Mucosa of descending colon (tissue), 3 donors: Measurements from ENCODE around the gene JMJD7. TPM values are rescaled to one million over a fixed set of nuclear protein-coding genes. Genes with fewer than 3 reads are reported as not detected.
A peak's percentile ranks its signal among the peaks of the same experiment; 100 is the strongest.

Source experiments
- ATAC-seq: fragments of 200-7000 bp; cut with Tn5 transposase; one replicate; pipeline ENCODE4 v1.9.1; 2020; ENCODE audit warnings: mild to moderate bottlenecking, moderate library complexity
- DNase-seq, 3 donors: peaks; one replicate each; pipeline ENCODE4 v3.0.0-alpha.2; 2020
- H3K36me3 ChIP-seq: fragments of 200-600 bp; one replicate; pipeline ENCODE4 v1.8.0; 2021; ENCODE audit warnings: low read depth, mild to moderate bottlenecking
- H3K4me1 ChIP-seq: fragments of 200-600 bp; one replicate; pipeline ENCODE4 v1.8.0; 2021; ENCODE audit warnings: low read depth, mild to moderate bottlenecking
- H3K4me3 ChIP-seq: fragments of 200-600 bp; one replicate; pipeline ENCODE4 v1.8.0; 2021; ENCODE audit warnings: mild to moderate bottlenecking
- H3K9me3 ChIP-seq: fragments of 200-600 bp; one replicate; pipeline ENCODE4 v1.8.0; 2021; ENCODE audit warnings: mild to moderate bottlenecking
- CTCF ChIP-seq: fragments of 200-600 bp; IDR thresholded peaks from one replicate; pipeline ENCODE4 v1.8.0; 2022; ENCODE audit warnings: antibody characterized with exemption, mild to moderate bottlenecking
- intact Hi-C, 2 donors: fragments of 100-400 bp; cut with DNase I in 1 of 2; cut with micrococcal nuclease in 1 of 2; formaldehyde crosslinking; loops; one replicate each; pipeline versions ENCODE4 v1.11.0 to v1.11.1; 2022; cut with DNase I, micrococcal nuclease
- total RNA-seq, 3 donors: library from RNA; stranded (reverse); fragmentation: NEBNext Ultra II Directional in 2 of 3; extraction: Animal tissue kit (Norgen Biotek cat#: 25700) in 2 of 3; gene quantifications; one replicate each; pipeline versions ENCODE4 v1.2.1 to v1.2.4, GENCODE V29; 2021 to 2023
- donor health status: DM: no; HTN: no; CAD: no; lungs with moderate emphysema.
- donor health status: DM: no; HTN: no; CAD: no.
- donor health status: DM: no; HTN: yes; CAD: no.

JMJD7 gene
- total RNA-seq, 3 donors from 2014 or later: 9.8 to 15.2 (median 10.8) TPM

GRCh38 chr15:41782371-41783282 lies 45.3 kb upstream of the JMJD7 start:
- H3K36me3 ChIP-seq: no peaks in the 10 kb centered on the region
- peaks cover 5% of the 10 kb centered on the region for H3K4me1 ChIP-seq
- DNase-seq: no peak
- ATAC-seq: no peak
- no peak for TF ChIP-seq CTCF
- H3K4me3 ChIP-seq: no peak overlapping the region
- intact Hi-C loops: no loop called here
- no peaks in the 10 kb centered on the region for H3K9me3 ChIP-seq

GRCh38 chr15:41783296-41783695 lies 44.6 kb upstream of the JMJD7 start:
- intact Hi-C loops: no loop called here
- H3K4me1 ChIP-seq: peaks cover 5% of the 10 kb centered on the region
- TF ChIP-seq CTCF: no peak
- H3K9me3 ChIP-seq: no peaks in the 10 kb centered on the region
- H3K36me3 ChIP-seq: no peaks in the 10 kb centered on the region
- DNase-seq (no peak), ATAC-seq (no peak)
- H3K4me3 ChIP-seq: no peak overlapping the region

GRCh38 chr15:41788262-41788661 lies 39.6 kb upstream of the JMJD7 start:
- no peak for DNase-seq
- H3K4me3 ChIP-seq: no peak overlapping the region
- no peaks in the 10 kb centered on the region for H3K36me3 ChIP-seq
- no peak for ATAC-seq
- peaks cover 5% of the 10 kb centered on the region for H3K4me1 ChIP-seq
- no peaks in the 10 kb centered on the region for H3K9me3 ChIP-seq
- no peak for TF ChIP-seq CTCF
- intact Hi-C loops: no loop called here

- Histone ChIP-seq H3K4me1 (peaks cover 5% of the 10 kb centered on the region), H3K36me3 (no peaks in the 10 kb centered on the region), H3K4me3 (no peak overlapping the region), H3K9me3 (no peaks in the 10 kb centered on the region)
- DNase-seq (no peak), ATAC-seq (peak; percentile 58)
- no peak for TF ChIP-seq CTCF
- intact Hi-C loops: no loop called here
Measured at GRCh38 chr15:41789236-41789635, 38.7 kb upstream of the JMJD7 start.

GRCh38 chr15:41789662-41790061 lies 38.2 kb upstream of the JMJD7 start:
- no peak for DNase-seq
- Histone ChIP-seq H3K36me3 (no peaks in the 10 kb centered on the region), H3K4me1 (peaks cover 5% of the 10 kb centered on the region), H3K4me3 (no peak overlapping the region), H3K9me3 (no peaks in the 10 kb centered on the region)
- ATAC-seq: no peak
- intact Hi-C loops: no loop called here
- TF ChIP-seq CTCF: no peak
